Measurements from ENCODE around the gene SOX5. TPM values are rescaled to one million over a fixed set of nuclear protein-coding genes. Genes with fewer than 3 reads are reported as not detected.
"Not testable (repeated sequence)": the region's sequence is repeated elsewhere in the genome, so short reads cannot be mapped to it uniquely, and the experiment has no call there.

The SOX5 gene
- total and polyA plus RNA-seq, 12 donors: 0.47 to 10.4 (median 1.9) TPM

DNA sequence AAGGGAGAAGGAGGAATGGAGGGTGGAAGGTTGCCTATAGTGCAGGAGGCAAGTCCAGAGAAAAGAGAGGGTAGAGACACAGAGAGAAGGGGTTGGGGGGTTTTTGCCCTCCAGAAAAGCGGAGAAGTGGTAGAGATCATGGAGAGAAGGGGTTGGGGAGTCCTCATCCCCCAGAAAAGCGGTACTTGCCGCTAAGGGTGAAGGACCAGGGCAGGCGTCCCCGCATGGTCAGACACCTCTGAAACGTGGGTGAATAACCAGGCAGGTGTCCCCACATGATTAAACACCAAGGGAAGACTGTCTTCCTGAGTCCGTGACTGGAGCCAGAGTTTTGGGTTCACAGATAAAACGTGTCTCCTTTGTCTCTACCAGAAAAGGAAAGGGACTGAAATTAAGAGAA, 439.0 kb downstream of the SOX5 start:
- TF ChIP-seq, protein P1, sequence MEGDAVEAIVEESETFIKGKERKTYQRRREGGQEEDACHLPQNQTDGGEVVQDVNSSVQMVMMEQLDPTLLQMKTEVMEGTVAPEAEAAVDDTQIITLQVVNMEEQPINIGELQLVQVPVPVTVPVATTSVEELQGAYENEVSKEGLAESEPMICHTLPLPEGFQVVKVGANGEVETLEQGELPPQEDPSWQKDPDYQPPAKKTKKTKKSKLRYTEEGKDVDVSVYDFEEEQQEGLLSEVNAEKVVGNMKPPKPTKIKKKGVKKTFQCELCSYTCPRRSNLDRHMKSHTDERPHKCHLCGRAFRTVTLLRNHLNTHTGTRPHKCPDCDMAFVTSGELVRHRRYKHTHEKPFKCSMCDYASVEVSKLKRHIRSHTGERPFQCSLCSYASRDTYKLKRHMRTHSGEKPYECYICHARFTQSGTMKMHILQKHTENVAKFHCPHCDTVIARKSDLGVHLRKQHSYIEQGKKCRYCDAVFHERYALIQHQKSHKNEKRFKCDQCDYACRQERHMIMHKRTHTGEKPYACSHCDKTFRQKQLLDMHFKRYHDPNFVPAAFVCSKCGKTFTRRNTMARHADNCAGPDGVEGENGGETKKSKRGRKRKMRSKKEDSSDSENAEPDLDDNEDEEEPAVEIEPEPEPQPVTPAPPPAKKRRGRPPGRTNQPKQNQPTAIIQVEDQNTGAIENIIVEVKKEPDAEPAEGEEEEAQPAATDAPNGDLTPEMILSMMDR (IDR thresholded peaks at IDR 0.05): no peak
- TF ChIP-seq POLR2A (IDR thresholded peaks at IDR 0.05): no peak
- no peak for DNase-seq
- Histone ChIP-seq H3K27me3 (no peaks in the 10 kb centered on the region), H3K4me1 (replicated peaks in 1 of 2) (no peaks in the 10 kb centered on the region), H3K36me3 (replicated peaks in 1 of 2) (no peaks in the 10 kb centered on the region), H3K27ac (no peak overlapping the region), H3K9me3 (replicated peaks in 1 of 3) (no peaks in the 10 kb centered on the region), H3K4me3 (no peak overlapping the region)
- intact Hi-C loops (cut with DNase I): no loop called here
- WGBS, 4 donors: 70 to 78% (median 75%) methylated on average over 8 of the region's 8 CpGs

DNA sequence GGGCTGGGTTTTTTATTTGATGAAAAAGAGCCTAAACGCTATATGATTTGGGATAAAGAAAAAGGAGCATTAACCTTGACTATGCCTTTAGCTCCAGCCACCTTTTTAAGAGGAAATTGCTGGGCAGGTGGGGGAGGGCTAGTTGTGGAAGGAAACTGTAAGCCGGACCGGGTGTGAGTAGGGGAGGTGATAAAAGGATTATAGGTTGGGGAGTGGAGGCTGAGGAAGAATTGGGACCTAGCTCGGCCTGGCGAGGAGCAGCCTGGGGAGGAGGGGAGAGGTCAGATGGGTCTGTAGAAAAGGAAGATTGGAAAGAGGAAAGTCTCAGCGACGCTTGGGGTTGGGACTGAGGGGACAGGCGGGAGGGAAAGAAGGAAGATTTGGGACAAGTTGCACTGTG, 439.6 kb downstream of the SOX5 start:
- H3K4me3 ChIP-seq; H3K9me3 ChIP-seq (replicated peaks in 1 of 3); H3K36me3 ChIP-seq (replicated peaks in 1 of 2); intact Hi-C loops (cut with DNase I); H3K27me3 ChIP-seq; H3K4me1 ChIP-seq (replicated peaks in 1 of 2); H3K27ac ChIP-seq; DNase-seq: not testable (repeated sequence)
- 72 to 84% (median 77%) methylated on average over 8 of the region's 8 CpGs for WGBS, 4 donors

DNA sequence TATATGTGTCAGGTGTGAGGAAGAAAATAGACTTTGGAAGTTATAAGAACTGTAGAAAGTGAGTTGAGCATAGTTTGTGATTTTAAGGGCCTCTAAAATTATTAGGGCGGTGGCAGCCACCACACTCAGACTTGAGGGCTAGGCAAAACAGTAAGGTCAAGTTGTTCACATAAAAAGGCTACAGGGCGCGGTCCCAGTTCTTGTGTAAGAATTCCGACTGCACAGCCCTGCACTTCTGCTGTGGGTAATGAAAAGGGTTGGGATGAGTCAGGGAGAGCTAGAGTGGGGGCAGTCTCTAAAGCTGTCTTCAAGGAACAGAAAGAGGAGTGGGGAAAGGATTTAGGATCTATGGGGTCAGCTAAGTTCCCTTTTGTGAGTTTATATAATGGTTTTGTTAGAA, 441.7 kb downstream of the SOX5 start:
- H3K9me3 ChIP-seq (replicated peaks in 1 of 3); intact Hi-C loops (cut with DNase I); H3K27me3 ChIP-seq; H3K4me1 ChIP-seq (replicated peaks in 1 of 2); DNase-seq; H3K27ac ChIP-seq; H3K36me3 ChIP-seq (replicated peaks in 1 of 2); H3K4me3 ChIP-seq: not testable (repeated sequence)
- WGBS, 4 donors: 85 to 95% (median 88%) methylated on average over 4 of the region's 4 CpGs

DNA sequence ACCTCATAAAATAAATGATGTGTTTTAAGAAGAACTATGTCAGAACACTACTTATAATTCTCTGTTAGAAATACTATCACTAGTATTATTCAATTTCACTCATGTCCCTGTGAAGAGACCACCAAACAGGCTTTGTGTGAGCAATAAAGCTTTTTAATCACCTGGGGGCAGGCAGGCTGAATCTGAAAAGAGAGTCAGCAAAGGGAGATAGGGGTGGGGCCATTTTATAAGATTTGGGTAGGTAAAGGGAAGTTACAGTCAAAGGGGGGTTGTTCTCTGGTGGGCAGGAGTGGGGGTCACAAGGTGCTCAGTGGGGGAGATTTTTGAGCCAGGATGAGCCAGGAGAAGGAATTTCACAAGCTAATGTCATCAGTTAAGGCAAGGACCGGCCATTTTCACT, 443.7 kb downstream of the SOX5 start:
- DNase-seq; H3K36me3 ChIP-seq (replicated peaks in 1 of 2); intact Hi-C loops (cut with DNase I); H3K27me3 ChIP-seq; H3K4me3 ChIP-seq; H3K4me1 ChIP-seq (replicated peaks in 1 of 2); H3K9me3 ChIP-seq (replicated peaks in 1 of 3); H3K27ac ChIP-seq: not testable (repeated sequence)
- 20 to 57% (median 50%) methylated on average over 1 of the region's 1 CpG; no CpG with 5 or more reads in 1 of the 4 donors for WGBS, 4 donors

DNA sequence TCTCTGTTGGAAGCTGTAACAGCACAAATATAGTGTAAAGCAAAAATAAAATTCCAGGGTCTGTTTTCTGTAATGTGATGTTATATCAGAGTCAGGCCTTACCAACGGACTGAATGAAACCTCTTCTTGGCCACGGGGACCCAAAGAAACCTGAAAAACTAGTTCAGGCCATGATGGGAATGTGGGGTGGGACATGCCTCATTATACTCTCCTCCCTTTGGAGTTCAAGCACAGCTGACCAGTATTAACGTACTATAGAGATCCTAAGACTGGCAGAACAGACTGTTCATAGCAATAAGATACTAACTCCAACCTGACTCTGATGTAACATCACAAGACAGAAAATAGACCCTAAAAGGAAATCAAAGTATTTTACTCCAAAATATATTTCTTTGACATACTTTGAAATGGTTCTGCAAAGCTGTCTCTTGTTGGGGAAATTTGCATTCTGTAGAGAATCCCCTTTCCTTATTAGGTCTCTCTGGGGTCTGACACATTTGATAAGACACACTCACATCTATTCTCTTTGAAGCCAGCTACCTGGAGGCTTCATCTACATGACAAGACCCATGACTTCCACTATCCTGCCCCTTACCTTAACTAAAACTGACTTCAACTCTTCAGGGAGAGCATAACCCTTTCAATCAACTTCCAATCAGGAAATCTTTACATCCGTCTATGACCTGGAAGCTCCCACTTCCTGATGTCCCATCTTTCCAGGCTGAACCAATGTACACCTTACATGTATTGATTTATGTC, 444.6 kb downstream of the SOX5 start:
- Histone ChIP-seq H3K27ac (no peak overlapping the region), H3K36me3 (replicated peaks in 1 of 2) (no peaks in the 10 kb centered on the region), H3K9me3 (replicated peaks in 1 of 3) (no peaks in the 10 kb centered on the region), H3K4me3 (no peak overlapping the region), H3K27me3 (no peaks in the 10 kb centered on the region), H3K4me1 (replicated peaks in 1 of 2) (no peaks in the 10 kb centered on the region)
- intact Hi-C loops (cut with DNase I): no loop called here
- no peak for TF ChIP-seq POLR2A (IDR thresholded peaks at IDR 0.05)
- TF ChIP-seq, protein P1 (IDR thresholded peaks at IDR 0.05): no peak
- 45 to 70% (median 53%) methylated on average over 4 of the region's 4 CpGs for WGBS, 4 donors
- no peak for DNase-seq

DNA sequence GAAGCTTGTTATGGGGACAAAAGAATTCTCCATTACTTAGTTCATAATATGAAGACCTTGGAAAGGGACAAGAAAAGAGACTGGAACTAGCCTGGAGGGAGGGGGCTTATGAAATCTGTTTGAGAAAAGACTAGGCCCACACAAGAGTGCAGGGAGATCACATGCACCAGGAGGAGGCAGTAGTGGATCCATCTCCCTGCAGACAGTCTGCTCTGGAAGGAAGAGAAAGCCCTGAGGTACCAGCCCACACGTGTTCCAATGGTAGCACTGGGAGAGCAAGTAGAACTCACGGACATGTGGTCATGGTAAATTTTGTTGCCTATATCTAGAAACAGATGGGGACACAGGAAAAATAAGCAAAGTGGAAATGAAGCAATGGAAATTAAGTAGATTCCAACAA, 445.4 kb downstream of the SOX5 start:
- H3K27ac ChIP-seq: no peak overlapping the region
- TF ChIP-seq, protein P1 (IDR thresholded peaks at IDR 0.05): no peak
- no peak for TF ChIP-seq POLR2A (IDR thresholded peaks at IDR 0.05)
- intact Hi-C loops (cut with DNase I): no loop called here

More for the DNA sequence above, 445.4 kb downstream of the SOX5 start:
- 51 to 58% (median 55%) methylated on average over 2 of the region's 2 CpGs for WGBS, 4 donors
- Histone ChIP-seq H3K4me1 (replicated peaks in 1 of 2) (no peaks in the 10 kb centered on the region), H3K9me3 (replicated peaks in 1 of 3) (no peaks in the 10 kb centered on the region), H3K4me3 (no peak overlapping the region), H3K27me3 (no peaks in the 10 kb centered on the region), H3K36me3 (replicated peaks in 1 of 2) (no peaks in the 10 kb centered on the region)
- no peak for DNase-seq

Measured in adrenal gland (tissue), 12 donors.